GM18508 (cell line): Measurements from ENCODE around the gene CBS.
"Not testable (repeated sequence)": the region's sequence is repeated elsewhere in the genome, so short reads cannot be mapped to it uniquely, and the experiment has no call there.

Source experiments
- ATAC-seq: cut with Tn5 transposase; IDR thresholded peaks from one replicate; pipeline ENCODE4 v1.9.1; 2021; ENCODE audit warnings: moderate number of reproducible peaks; ENCODE audit not compliant: insufficient read depth, unreplicated experiment

CBS gene

DNA sequence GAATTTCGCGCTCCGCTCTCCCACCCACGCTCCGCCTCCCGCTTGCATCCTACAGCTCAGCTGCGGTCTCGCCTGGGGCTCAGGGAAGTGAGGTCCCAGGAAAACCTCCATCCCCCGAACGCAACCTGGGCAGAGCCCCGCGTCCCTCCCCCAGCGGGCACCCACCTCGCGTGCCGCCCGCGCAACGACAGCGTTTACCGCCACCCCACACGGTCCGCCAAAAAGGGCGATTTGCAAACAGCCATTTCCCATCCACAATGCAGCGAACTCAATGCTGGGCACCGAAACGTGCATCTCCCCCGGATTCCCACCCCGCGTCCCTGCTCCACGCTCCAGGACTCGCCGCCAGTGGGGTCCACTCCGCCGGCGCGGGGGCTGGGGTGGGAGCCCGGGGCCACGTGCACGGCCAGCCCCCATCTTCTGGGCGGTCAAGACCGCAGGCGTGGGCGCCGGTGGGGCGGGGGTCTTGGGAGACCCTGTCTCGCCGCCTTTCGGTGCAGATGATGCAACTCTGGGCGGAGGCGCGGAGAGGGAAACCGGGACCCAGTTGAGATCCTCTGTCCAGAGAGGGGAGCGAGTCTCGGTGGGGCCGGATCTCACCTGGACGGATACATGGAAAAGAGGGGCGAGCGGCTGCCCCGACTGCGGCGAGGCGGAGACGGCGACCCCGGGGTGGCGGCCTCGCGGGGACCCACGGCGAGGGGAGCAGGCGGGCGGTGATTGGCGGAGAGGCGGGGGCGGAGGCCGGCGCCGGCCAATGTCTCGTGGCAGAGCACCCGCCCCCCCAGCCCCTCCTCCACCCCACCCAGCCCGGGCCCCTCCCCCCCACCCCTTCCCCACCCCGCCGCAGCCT is at the start of gene CBS:
TSS of gene CBS (minus strand) at position 666 of the 853 bp plus-strand sequence. CDS start 3,642 bp downstream, outside the sequence.
- ATAC-seq = not testable (repeated sequence)

- not testable (repeated sequence) for ATAC-seq
Measured at GRCh38 chr21:43115956-43116355, 40.3 kb upstream of the CBS start.

DNA sequence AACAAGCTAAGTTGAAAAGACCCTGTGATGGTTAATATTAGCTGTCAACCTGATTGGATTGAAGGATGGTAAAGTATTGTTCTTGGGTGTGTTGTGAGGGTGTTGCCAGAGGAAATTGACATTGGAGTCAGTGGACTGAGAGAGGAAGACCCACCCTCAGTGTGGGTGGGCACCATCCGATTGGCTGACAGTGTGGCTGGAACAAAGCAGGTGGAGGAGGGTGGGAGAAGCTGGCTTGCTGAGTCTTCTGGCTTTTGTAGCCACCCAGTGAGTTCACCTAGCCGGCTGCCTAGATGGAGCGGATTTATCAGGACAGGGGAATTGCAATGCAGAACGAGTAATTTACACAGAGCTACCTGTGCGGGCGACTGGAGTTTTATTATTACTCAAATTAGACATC is 38.8 kb upstream of the CBS start:
- not testable (repeated sequence) for ATAC-seq

GRCh38 chr21:43109006-43109405 is 33.4 kb upstream of the CBS start:
- ATAC-seq = not testable (repeated sequence)

- not testable (repeated sequence) for ATAC-seq
Measured at GRCh38 chr21:43108177-43108576, 32.5 kb upstream of the CBS start.

DNA sequence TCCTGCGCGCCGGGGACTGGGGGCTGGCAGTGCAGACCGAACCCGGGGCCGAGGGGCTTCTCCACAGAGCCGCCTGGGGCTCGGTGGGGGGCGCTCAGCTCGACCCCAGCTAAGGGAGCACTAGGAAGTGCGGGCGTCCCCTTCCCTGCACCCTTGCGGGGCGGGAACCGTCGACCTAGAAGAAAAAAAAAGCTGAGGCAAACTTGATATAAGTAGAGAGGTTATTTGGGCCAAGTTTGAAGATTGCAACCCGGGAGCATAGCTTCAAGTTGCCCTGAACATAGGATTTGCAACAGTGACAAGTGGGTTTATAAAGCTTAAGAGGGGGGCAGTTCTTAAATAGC is 32.1 kb upstream of the CBS start:
- ATAC-seq = not testable (repeated sequence)

DNA sequence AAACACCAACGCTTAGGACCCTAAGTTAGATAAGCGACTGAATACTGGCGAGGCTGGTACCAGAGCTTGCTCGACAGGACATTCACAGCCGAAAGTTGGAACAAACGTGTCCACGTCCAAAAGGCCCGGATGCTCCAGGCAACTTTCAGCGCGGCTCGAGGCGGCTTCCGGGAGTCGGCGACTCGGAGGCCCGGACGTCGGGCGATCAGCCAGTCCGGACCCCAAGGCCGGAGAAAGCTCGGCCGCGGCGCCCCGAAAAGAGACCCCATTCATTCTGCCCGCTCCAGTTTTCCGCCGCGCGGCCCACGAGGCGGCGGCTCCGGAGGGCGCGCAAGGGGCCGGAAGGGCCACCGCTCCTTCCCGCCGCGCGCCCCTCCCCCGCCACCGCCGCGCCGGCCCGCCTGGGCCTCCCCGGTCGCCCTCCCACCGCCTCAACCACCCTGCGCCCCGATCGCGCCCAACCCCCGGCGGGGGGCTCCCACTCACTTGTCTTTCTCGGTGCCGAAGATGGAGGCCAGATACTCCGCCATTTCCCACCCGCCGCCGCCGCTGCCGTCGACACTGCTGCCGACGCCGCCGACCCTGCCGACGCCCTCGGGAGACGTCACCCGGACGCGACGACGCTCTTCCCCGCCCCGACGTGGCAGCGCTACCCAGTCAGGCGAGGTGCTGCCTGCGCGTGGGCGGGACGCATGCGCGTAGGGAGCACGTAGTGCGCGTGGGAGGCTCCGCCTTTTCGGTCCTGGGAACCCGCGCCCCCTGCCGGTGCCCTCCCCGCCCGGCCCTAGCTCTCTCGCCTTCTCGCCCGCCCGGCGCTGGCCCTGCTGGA is 31.5 kb upstream of the CBS start, which contains the start of gene U2AF1:
TSS of gene U2AF1 (minus strand) at position 606 of the 829 bp plus-strand sequence. CDS start at position 530, 76 bp downstream.
- ATAC-seq = not testable (repeated sequence)

DNA sequence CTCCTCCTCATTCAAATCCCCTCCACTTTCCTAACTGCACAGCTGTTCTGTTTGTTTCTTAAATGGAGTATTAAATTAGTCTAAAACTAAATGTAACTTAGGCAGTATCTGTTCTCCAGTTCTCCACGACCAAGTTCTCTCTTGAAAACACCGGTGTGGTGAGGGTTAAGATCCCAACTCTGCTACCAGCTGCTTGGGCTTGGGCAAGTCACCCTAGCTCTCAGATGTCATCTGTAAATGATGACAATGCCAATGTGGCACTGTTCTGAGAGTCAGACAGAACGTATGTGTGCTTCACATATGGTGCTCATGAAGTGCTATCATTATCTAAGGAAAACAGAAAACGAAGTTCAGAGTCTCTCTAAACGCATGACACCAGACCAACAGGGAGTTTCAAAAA is 29.0 kb upstream of the CBS start:
- not testable (repeated sequence) for ATAC-seq

DNA sequence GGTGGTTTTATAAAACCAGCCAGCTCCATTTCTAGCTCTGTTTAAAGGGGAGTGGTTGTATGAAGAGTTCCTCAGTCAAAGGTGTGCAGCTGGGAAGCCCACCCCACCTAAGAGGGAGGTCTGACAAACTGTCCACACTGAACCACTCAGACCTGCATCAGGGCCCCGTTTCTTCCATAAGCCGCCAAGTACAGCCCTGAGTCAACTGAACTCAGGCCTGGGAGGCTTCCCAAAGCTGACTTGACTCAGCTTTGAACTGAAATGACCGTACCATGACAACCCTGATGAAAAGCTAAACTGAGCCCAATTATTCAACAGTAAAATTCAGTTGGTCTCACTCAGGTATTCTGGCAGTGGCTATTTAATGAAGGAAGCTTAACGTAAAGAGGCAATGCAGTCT is 26.6 kb upstream of the CBS start:
- not testable (repeated sequence) for ATAC-seq

DNA sequence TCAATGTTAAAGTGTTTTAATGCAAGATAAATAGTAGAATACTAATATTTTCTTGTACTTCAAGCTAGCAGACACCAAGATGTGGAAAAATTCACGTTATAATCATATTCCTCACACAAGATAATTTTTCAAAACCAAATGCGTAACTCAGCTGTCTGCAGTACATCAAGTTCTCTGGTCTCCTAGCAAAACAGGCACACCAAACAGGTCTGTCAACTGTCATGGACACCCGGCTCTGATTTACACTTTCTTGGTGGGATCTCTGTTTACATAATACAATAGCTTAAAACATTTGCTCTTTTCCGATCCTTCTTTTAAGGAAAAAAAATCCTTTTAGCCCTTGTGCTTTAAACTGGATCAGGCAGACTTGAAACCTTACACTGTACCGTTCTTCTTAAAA is 26.0 kb upstream of the CBS start:
- ATAC-seq = not testable (repeated sequence)

- ATAC-seq = not testable (repeated sequence)
Measured at GRCh38 chr21:43101000-43101399, 25.4 kb upstream of the CBS start.

DNA sequence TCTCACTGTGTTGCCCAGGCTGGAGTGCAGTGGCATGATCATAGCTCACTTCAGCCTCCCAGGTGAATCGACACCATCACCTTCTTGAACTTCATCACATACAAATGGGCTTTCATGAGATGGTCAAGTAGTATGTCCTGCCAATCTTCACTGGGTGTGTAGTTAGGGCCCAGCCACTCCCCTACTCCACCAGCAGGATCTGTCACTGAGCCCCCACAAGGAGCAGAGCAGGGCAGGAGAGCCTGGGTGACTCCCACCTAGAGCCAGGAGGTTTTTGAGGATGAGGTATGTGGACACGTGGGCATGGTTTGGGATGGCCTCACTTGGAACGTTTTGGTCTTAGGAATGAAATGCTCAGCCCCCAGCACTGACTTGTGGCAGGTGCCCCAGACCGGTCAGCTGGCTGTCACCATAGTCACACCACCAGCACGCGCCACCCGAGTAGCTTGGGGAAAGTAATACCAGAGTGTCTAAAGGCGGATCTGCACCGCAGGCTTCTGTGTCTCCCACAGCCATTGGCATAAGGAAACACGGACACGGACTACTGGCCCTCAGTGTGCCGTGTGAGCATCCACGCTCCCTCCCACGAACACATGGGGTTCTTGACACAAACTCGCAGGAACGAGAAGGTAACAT is 16.5 kb upstream of the CBS start:
- ATAC-seq = not testable (repeated sequence)

GRCh38 chr21:43090947-43091346 is 15.3 kb upstream of the CBS start:
- ATAC-seq = not testable (repeated sequence)

DNA sequence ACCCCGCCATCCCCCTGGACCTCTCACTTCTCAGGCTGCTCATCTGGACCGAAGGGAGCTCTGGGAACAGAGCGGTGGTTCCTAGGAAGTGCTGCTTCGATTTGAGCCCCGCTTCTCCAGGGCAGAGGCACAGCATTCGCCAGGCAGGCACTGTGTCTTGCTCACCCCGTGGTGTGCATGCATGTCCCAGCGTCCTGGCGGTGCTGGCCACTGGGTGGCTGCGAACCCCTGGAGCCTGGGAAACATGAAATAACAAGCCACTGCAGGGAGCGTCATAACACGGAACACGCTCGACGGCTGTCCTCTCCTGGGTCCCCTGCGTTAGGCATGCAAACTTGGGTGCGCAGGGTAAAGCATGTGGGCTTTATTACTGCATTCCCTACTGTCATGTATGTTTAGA is 13.8 kb upstream of the CBS start:
- not testable (repeated sequence) for ATAC-seq

- ATAC-seq = not testable (repeated sequence)
Measured at GRCh38 chr21:43082587-43083300, 7.1 kb upstream of the CBS start.

DNA sequence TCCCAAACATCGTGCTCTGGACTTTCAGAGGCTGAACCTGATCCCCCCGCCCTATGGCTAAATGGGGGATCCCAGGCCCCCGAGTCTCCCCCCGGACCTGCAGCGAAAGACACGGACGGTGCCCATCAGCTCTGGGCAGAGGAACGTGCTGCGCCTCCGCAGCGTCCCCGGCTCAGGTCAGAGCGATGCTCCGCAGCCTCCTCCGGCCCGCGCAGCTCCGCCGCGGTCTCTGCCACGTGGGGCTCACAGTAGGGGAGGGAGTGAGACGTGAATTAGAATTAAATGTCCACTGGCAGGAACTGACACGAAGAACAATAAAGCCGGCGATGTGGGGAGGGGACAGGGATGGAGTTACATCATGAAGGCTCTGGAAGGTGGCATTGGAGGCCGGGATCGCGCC is 1.0 kb upstream of the CBS start:
- not testable (repeated sequence) for ATAC-seq

DNA sequence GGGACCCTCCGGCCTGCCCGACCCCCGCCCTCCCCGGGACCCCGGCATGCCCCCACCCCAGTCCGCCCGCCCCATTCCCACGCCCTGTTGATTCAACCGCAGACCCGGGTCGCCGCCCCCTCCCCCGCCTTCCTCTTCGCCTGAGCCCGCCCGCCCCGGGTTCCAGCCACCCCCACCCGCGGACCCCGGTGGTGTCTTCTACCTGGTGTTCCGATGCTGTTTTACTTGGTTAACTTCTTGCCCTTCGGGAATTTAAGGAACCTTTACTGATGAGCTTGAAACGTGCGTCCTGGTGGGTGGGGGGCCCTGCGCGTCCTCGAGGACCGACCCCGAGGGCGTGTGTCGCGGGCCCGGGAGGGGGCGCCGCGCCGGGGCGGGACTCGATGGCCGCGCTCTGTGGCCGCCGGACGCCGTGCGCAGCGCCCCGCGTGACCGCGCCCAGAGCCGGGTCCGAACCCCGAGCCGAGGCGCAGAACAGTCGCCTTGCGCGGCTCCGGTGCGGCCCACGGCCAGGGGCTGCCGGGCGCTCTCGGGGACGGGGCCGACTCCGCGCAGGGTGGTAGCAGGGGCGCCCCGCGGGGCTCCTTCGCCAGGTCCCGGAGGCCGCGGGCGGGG is 495 bp upstream of the CBS start:
- not testable (repeated sequence) for ATAC-seq

- ATAC-seq = not testable (repeated sequence)
Measured at GRCh38 chr21:43074401-43075169, 1.1 kb downstream of the CBS start.

DNA sequence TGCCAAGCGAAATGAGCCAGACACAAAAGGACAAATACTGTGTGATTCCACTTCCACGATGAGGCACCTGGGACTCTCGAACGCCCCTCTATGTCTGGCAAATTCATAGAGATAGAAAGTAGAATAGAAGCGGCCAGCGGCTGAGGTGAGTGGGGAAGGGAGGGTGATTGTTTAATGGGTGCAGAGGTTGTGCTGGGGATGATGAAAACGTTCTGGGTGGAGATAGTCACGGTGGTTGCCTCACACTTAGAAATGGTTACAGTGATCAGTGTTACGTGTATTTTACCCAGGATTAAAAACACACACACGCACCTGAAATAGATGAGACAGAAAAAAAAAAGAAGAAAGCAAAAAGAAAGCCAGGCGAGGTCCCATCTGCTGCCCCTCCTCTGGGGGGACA is 2.9 kb downstream of the CBS start:
- ATAC-seq = not testable (repeated sequence)
